ENCODE results near the gene EDRF1.

The EDRF1 gene

GRCh38 chr10:125756853-125757487 lies 37.5 kb downstream of the EDRF1 start:
- DNase-seq (ENCODE audit: extremely low spot score, insufficient read length, low read depth) (no peak), FAIRE-seq (no peak)

GRCh38 chr10:125757742-125758141 lies 38.2 kb downstream of the EDRF1 start:
- DNase-seq (ENCODE audit: extremely low spot score, insufficient read length, low read depth), result no peak
- FAIRE-seq, result no peak

- DNase-seq (ENCODE audit: extremely low spot score, insufficient read length, low read depth), result no peak
- no peak for FAIRE-seq
Measured at GRCh38 chr10:125761961-125762360, 42.5 kb downstream of the EDRF1 start.

DNA sequence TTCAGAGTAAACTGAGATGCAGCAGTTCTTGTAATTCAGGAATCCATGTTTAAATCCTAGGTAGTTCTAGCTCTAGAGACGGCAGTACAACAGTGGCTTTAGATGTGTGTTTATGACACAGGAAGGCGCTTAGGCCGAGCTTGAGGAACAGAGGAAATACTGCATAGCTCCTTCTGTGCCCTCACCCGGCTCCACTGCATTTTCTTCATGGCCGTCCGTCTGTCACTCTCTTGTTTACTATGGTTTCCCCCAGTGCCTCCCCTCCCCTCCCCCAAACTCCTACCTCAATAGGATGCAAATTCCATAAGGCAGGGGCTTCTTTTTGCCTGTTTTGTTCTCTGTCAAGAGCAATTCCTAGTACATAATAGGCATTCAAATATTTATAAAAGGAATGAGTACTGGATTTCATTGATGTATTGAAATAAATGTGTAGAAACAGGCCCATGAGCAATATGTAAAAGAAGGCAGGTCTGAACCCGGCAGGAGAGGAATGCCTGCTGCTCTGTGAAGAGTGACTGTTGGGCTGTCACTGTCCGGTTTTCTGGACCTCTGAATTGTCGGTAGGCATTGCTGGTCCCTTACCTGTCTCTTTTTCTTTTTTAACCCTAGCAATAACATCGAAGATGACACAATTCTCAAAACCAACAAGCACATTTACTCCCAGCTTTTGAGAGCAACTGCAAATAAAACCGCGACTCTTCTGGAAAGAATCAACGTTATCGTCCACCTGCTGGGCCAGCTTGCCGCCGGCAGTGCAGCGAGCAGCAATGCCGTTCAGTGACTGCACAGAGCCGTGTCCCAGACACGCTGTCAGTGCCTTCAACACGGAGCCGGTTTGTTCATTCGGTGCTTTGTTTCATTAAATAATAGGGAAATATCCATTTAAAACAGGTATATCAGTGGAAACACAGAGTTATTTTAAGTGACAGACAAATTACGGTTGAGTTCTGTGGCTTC lies 43.5 kb downstream of the EDRF1 start:
- FAIRE-seq, result no peak
- DNase-seq (ENCODE audit: extremely low spot score, insufficient read length, low read depth), result no peak

GRCh38 chr10:125765835-125766234 lies 46.3 kb downstream of the EDRF1 start:
- FAIRE-seq, result no peak

DNA sequence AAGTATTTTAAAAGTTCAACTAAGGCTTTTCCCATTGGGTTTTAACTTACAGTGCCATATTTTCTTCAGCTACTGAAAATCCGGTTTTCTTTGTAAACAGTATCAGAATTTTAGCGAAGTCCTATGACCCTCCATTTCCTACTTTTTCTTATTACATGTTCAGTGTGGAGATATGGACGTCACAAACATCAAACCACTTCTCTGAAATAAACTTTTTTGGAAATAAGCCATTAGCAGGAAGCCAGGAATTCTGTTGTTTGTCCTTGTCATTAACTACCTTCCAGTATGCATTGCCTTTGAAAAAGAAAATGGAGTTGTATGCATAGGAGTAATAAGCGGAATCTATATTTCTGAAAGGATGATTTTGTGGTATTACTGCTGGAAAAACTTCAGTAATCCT lies 47.0 kb downstream of the EDRF1 start:
- FAIRE-seq (no peak), DNase-seq (ENCODE audit: extremely low spot score, insufficient read length, low read depth) (no peak)

More at GRCh38 chr10:125765835-125766234, 46.3 kb downstream of the EDRF1 start:
- DNase-seq (ENCODE audit: extremely low spot score, insufficient read length, low read depth), result no peak

DNA sequence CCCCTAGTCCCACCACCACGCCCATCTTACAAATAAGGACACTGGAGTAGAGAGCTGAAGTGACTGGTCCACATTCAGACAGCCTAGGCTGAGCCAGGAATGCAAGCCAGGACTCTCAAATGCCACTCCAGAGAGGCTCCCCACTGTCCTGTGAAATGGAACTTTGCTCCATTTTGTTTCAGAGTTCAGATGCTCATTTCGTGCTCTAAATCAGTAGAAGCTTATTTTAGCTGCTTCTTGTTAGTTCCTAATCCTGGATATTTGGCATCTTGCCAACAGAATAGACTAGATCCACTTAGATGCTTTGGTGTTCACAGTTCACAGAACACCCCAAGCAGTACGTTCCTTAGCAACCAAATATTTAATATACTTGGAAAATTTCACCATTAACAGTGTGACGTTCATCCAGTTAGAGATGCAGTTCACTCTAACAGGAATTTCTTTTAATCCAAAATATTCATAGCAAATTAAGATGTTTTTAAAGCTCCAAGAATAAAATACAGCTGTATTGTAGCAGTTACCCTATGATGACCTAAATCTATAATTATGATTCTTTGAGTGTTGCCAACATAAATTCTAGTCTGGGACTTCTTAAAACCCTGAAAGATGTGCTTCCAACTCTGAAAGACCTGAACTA lies 48.8 kb downstream of the EDRF1 start:
- DNase-seq (ENCODE audit: extremely low spot score, insufficient read length, low read depth), result no peak
- FAIRE-seq, result no peak

GRCh38 chr10:125769175-125769574 lies 49.7 kb downstream of the EDRF1 start:
- DNase-seq (ENCODE audit: extremely low spot score, insufficient read length, low read depth) (no peak), FAIRE-seq (no peak)

DNA sequence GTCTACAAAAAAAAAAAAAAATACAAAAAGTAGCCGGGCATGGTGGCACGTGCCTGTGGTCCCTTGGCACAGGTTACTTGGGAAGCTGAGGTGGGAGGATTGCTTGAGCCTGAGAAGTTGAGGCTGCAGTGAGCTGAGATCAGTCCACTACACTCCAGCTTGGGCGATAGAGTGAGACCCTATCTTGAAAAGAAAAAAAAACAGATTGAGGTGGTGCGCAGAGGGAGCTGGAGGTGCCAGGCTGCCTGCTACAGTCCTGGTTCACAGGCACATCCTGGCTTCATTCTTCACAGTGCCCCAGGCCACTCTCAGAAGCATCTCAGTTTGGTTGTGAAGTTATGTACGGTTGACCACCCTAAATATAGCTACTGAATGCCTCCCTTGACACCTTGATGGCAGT lies 51.3 kb downstream of the EDRF1 start:
- FAIRE-seq (no peak), DNase-seq (ENCODE audit: extremely low spot score, insufficient read length, low read depth) (no peak)

DNA sequence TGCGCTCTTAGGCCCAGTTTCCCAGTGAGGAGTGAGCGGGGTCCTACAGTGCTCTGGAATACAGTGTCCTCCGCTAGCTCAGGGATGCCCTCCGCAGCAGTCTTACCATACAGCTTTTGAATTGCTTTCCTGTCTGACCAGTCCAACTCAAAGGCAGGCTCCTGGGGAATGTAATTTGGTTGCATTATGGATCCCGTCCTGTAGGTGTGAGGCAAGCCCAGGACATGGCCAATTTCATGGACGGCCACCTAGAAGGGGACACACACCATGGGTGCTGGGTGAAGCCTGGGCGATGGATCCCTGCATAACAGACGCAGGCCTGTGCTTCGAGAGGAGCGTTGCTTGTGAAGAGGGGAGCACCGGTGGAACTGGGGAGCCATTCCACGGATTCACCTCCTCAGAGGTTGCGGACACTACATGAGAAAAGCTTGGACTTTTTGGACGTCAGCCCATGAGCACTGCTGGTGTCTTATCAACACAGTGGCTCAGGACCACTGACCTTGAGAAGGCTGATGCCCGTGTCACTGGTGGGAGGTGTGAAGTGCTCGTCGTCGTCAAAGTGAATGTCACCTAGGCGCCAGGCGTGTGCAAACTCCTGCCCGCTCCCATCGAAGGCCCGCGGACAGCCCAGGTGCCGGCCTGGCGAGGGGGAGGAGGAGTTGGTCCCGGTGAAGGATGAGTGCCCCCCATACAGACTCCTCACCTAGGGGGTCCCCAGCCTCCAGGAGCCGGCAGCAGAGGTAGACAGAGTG lies 52.8 kb downstream of the EDRF1 start:
- DNase-seq (ENCODE audit: extremely low spot score, insufficient read length, low read depth) (no peak), FAIRE-seq (no peak)

GRCh38 chr10:125772864-125773180 lies 53.3 kb downstream of the EDRF1 start:
- DNase-seq (ENCODE audit: extremely low spot score, insufficient read length, low read depth) (no peak), FAIRE-seq (no peak)

DNA sequence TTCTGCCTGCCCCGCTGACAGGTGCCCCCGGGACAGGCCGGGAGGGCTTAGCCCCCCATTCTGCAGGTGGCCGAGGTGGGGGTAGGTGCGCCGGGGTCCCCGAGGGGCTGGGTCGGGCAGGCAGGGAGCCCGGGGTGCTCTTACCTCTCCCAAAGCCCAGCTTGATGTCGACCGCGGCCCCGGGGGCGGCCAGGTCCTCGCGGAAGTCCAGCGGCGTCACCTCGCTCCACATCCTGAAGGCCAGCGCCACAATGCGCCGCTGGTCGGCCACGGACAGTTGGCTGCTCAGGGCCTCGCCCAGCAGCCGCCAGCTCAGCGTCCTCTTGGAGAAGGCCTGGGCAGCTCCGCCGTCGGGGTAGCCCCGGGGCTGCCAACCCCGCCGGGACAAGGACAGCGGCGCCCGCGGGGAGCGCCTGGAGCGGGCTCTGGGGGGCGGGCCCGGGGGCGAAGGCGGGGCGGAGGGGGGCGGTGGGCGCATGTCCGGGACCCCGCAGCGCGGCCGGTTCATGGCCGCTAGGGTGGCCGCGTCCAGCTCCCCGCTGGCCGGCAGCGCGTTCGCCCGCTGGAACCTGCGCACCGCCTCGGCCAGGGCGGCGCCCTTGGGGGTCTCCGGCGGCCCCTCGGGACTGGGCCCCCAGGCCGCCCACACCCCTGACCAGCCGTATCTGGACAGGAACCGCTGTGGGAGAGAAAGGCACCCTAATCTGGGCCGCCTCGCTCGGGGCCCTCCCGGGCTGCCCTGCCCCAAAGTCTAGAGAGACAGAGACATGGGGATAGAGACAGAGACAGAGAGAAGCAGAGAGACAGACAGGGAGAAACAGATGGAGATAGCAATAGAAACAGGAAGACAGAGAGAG lies 54.4 kb downstream of the EDRF1 start:
- DNase-seq (ENCODE audit: extremely low spot score, insufficient read length, low read depth) (no peak), FAIRE-seq (no peak)

GRCh38 chr10:125774581-125775191 lies 55.2 kb downstream of the EDRF1 start:
- DNase-seq (ENCODE audit: extremely low spot score, insufficient read length, low read depth) (no peak), FAIRE-seq (no peak)

- DNase-seq (ENCODE audit: extremely low spot score, insufficient read length, low read depth), result no peak
- FAIRE-seq, result no peak
Measured at GRCh38 chr10:125775491-125776106, 56.1 kb downstream of the EDRF1 start, which contains the start of gene MMP21. TSS of gene MMP21 (minus strand) at chr10:125775821. CDS start at chr10:125775821, 0 bp downstream.

GRCh38 chr10:125777806-125778205 lies 58.3 kb downstream of the EDRF1 start:
- no peak for DNase-seq (ENCODE audit: extremely low spot score, insufficient read length, low read depth)
- FAIRE-seq, result no peak

GRCh38 chr10:125778556-125778955 lies 59.0 kb downstream of the EDRF1 start:
- DNase-seq (ENCODE audit: extremely low spot score, insufficient read length, low read depth) (no peak), FAIRE-seq (no peak)

- FAIRE-seq (no peak), DNase-seq (ENCODE audit: extremely low spot score, insufficient read length, low read depth) (no peak)
Measured at GRCh38 chr10:125779403-125780327, 60.2 kb downstream of the EDRF1 start.

Data from GM18507 (cell line).